NCI-H2227 (cell line): ENCODE results near the gene TMEM255A.

ENCODE experiments used
- DNase-seq: peaks from one replicate; lab custom pipeline; 2025; ENCODE audit not compliant: unreplicated experiment; lab: John Stamatoyannopoulos, UW

TMEM255A gene

GRCh38 chrX:120308959-120309872 is 2.0 kb downstream of the TMEM255A start:
- peak; percentile 89 for DNase-seq

GRCh38 chrX:120308558-120308957 is 2.7 kb downstream of the TMEM255A start:
- DNase-seq: no peak

DNA sequence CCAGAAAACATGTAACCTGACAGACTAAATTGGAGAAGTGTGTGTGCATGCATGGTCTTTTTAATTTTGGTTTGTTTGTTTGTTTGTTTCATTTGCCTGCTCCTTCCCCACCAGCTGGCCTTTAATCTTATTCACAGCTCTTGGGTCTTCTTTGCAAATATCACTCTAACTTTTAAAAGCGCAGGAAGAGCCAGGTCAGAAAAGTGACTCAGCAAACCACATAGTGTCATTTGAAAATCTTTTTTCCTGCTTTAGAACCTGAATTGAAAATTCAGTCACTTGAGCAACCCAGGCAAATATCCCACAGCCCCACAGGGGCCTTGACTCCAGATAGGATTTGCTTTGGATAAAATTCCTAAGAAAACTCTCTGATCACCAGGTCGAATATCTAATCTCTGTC is 4.6 kb downstream of the TMEM255A start:
- no peak for DNase-seq

GRCh38 chrX:120305531-120306141 is 5.6 kb downstream of the TMEM255A start:
- DNase-seq: peak; percentile 20

GRCh38 chrX:120304256-120304655 is 7.0 kb downstream of the TMEM255A start:
- DNase-seq: no peak

DNA sequence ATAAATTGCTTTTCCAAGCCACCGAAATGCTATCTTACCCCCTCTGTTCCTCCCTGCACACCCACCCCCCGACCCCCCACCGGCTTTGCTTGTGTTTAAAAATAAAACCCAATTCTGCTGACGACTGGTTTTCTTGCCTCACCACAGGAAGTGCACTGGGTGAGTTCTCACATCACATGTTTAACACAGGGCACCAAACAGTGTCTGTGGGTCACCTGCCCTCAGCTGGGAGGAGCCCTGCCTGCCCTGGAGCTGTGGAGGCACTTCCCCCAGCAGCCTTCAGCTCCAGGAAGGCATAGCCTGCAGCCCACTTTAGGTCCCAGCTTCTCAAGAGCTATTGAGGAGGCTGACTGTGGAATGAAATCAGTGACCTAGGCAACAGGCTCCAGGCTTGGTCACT is 8.8 kb downstream of the TMEM255A start:
- peak; percentile 23 for DNase-seq

GRCh38 chrX:120301960-120302359 is 9.3 kb downstream of the TMEM255A start:
- peak; percentile 14 for DNase-seq

- DNase-seq: no peak
Observed at GRCh38 chrX:120301497-120301896, 9.8 kb downstream of the TMEM255A start.

GRCh38 chrX:120299928-120300327 is 11.3 kb downstream of the TMEM255A start:
- DNase-seq: no peak

- no peak for DNase-seq
Observed at GRCh38 chrX:120297923-120298322, 13.3 kb downstream of the TMEM255A start.

GRCh38 chrX:120294651-120295050 is 16.6 kb downstream of the TMEM255A start:
- DNase-seq: peak; percentile 87

- no peak for DNase-seq
Observed at GRCh38 chrX:120293015-120293414, 18.2 kb downstream of the TMEM255A start.

DNA sequence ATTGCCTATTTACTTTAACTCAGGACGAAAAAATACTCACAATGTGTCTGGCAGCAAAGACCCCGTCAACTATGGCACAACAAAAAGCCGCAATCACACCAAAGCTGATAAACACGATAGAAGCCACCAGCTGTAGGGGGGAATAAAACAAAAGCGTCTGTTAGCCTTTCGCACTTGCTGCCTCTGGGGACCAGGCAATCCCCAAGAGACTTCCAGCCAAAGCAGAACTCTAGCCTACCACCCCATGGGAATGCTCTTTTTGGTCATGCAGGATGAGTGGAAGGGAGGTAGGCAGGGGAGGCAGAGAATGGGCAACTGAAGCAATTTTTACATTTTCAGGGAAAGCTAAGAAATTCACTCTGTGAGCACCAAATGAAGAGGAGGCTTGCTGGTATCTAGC is 20.1 kb downstream of the TMEM255A start:
- DNase-seq: no peak

GRCh38 chrX:120290107-120290506 is 21.2 kb downstream of the TMEM255A start:
- DNase-seq: peak; percentile 32

- DNase-seq: no peak
Observed at GRCh38 chrX:120287513-120288112, 23.6 kb downstream of the TMEM255A start.

- no peak for DNase-seq
Observed at GRCh38 chrX:120286733-120287512, 24.3 kb downstream of the TMEM255A start.

GRCh38 chrX:120282697-120283096 is 28.6 kb downstream of the TMEM255A start:
- DNase-seq: no peak

DNA sequence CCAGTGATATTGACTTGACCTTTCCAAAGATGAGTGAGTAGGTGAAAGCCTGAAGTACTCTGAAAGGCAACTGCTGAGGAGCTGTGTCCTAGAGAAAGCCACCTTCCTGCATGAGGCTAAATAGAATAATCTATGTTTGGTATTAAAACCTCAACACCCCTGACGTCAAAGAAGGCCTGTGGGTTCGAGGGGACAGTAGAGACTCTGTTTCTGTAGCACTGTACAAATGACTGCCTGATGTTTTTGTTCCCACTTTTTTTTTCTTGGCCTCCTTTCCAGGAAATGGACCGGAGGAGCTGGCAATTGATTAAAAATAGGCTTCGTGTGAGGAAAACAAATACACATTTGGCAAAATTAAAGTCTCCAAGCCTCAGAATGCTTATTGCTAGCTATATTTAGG is 29.5 kb downstream of the TMEM255A start:
- DNase-seq: no peak

DNA sequence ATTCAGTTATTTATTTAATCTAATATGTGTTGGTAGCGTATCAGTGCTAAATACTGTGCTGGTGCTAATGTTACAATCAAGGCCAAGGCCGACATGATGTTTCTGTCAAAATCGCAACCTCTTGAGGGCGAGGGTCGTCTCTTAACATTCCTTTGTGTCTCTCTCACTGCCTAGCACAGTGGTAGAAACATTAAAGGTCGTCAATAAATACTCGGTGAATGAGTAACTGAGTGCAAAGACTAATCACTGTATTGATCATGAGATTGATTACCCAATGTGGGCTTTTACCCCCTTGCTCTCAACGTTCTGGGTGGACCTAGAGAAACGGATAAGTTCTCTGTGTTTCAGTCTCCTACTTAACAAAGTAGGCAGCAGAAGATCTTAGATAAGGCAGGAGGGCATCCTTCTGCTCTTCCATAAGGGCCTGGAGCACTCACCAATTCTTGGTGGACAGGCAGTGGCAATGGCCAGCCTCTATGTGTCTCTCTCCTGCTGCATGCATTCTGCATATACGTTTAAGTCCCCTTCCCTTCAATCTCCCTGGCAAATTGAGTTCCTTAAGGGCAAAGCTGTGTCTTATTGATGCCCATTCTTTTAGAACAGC is 30.1 kb downstream of the TMEM255A start:
- DNase-seq: no peak

- no peak for DNase-seq
Observed at GRCh38 chrX:120274958-120275357, 36.3 kb downstream of the TMEM255A start.

DNA sequence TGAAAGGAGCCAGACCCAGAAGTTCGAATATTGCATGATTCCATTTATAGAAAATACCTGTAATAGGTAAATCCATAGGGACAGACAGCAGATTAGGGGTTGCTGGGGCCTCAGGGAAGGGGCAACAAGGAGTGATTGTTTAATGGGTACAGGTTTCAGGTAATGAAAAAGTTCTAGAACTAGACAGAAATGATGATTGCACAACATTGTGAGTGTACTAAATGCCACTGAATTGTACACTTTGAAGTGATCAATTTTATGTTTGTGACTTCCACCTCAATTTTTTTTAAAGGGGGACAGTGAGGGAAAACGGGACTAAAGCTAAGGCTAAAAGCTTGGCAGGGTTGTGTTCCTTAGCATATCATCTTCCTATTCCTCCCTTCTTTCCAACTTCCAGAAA is 37.1 kb downstream of the TMEM255A start:
- DNase-seq: no peak
